B cell (primary cell): ENCODE measurements around the gene ZNF382. TPM values are rescaled to one million over a fixed set of nuclear protein-coding genes. Genes with fewer than 3 reads are reported as not detected.
A peak's percentile ranks its signal among the peaks of the same experiment; 100 is the strongest.

Experiments
- ATAC-seq: fragments of 200-7000 bp; cut with Tn5 transposase; one replicate; pipeline ENCODE4 v1.10.0; 2021; ENCODE audit warnings: low read depth, mild to moderate bottlenecking, moderate number of reproducible peaks, moderate library complexity
- CTCF ChIA-PET: fragments of 350-600 bp; sonication (Branson Sonifier 250); formaldehyde crosslinking; loops from one replicate; lab custom pipeline; 2021; ENCODE audit warnings: antibody characterized with exemption, inconsistent platforms; lab: Charles Lee
- POLR2A ChIA-PET: fragments of 350-600 bp; sonication (Branson Sonifier 250); formaldehyde crosslinking; loops from one replicate; lab custom pipeline; 2021; ENCODE audit warnings: antibody characterized with exemption; lab: Charles Lee
- DNase-seq: peaks from one replicate; pipeline ENCODE4 v3.0.0; 2013
- H2AFZ ChIP-seq: 2 replicates; pipeline ENCODE4 v1.6.1; 2012; ENCODE audit warnings: mild to moderate bottlenecking, low read depth, low read length; ENCODE audit not compliant: insufficient read depth, poor library complexity, severe bottlenecking
- H3K27ac ChIP-seq, 2 donors: 1 replicate in 1 of 2; 2 replicates in 1 of 2; pipeline ENCODE4 v1.5.1; 2012 to 2013; ENCODE audit warnings: low read length in 2 of 2, mild to moderate bottlenecking in 2 of 2, moderate library complexity in 1 of 2
- H3K27me3 ChIP-seq, 4 experiments: fragments of 200-600 bp in 1 of 4; sonication (generic) in 1 of 4; replicated peaks in 1 of 4; 1 replicate in 2 of 4; 2 replicates in 2 of 4; pipeline versions ENCODE4 v1.6.1 to v1.7.0; 2013 to 2016; ENCODE audit warnings: low read length in 3 of 4, mild to moderate bottlenecking in 2 of 4, mixed read lengths in 1 of 4, moderate library complexity in 1 of 4; ENCODE audit not compliant: insufficient read depth in 4 of 4, control insufficient read depth in 3 of 4; ENCODE audit errors: control extremely low read depth in 1 of 4
- H3K36me3 ChIP-seq, 2 experiments: replicated peaks in 1 of 2; 1 replicate in 1 of 2; 2 replicates in 1 of 2; pipeline versions ENCODE4 v1.6.1 to v1.7.1; 2013; ENCODE audit warnings: low read length in 1 of 2; ENCODE audit not compliant: insufficient read depth in 2 of 2, control insufficient read depth in 1 of 2; ENCODE audit errors: control extremely low read depth in 1 of 2, extremely low read depth in 1 of 2
- H3K4me1 ChIP-seq, 2 donors: fragments of 200-600 bp in 1 of 2; sonication (generic) in 1 of 2; 1 replicate in 1 of 2; 2 replicates in 1 of 2; pipeline versions ENCODE4 v1.5.1 to v1.6.1; 2013 to 2017; ENCODE audit warnings: low read length in 2 of 2; ENCODE audit not compliant: control insufficient read depth in 2 of 2, insufficient read depth in 2 of 2
- H3K4me2 ChIP-seq: replicated peaks from 2 replicates; pipeline ENCODE3; 2012; ENCODE audit warnings: mild to moderate bottlenecking, low read depth, low read length; ENCODE audit not compliant: poor library complexity, severe bottlenecking
- H3K4me3 ChIP-seq, 5 experiments: fragments of 200-600 bp in 1 of 5; sonication (generic) in 1 of 5; 1 replicate in 3 of 5; 2 replicates in 2 of 5; pipeline versions ENCODE4 v1.5.1 to v1.7.0; 2011 to 2016; ENCODE audit warnings: low read length in 4 of 5, mild to moderate bottlenecking in 4 of 5, low read depth in 2 of 5, control low read depth in 1 of 5, moderate library complexity in 1 of 5; ENCODE audit not compliant: insufficient read depth in 1 of 5; ENCODE audit errors: control extremely low read depth in 1 of 5, extremely low read depth in 1 of 5
- H3K79me2 ChIP-seq: fragments of 200-600 bp; sonication (generic); one replicate; pipeline ENCODE4 v1.6.0; 2016; ENCODE audit warnings: low read length; ENCODE audit not compliant: control insufficient read depth, insufficient read depth
- H3K9ac ChIP-seq: fragments of 200-600 bp; sonication (generic); 2 replicates; pipeline ENCODE4 v1.6.1; 2017; ENCODE audit warnings: mild to moderate bottlenecking, low read length, moderate library complexity
- H3K9me3 ChIP-seq, 3 donors: one replicate each; pipeline versions ENCODE4 v1.6.1 to v1.7.1; 2013; ENCODE audit warnings: low read length in 2 of 3; ENCODE audit not compliant: control insufficient read depth in 2 of 3, insufficient read depth in 1 of 3; ENCODE audit errors: control extremely low read depth in 1 of 3
- H4K20me1 ChIP-seq: 2 replicates; pipeline ENCODE4 v1.6.0; 2012; ENCODE audit warnings: mild to moderate bottlenecking, low read length; ENCODE audit not compliant: insufficient read depth, control insufficient read depth, poor library complexity, severe bottlenecking
- H3K27ac Mint-ChIP-seq: one replicate; pipeline ENCODE4 v1.8.0; 2021; ENCODE audit warnings: mixed read lengths
- H3K27me3 Mint-ChIP-seq: one replicate; pipeline ENCODE4 v1.8.0; 2021; ENCODE audit warnings: mixed read lengths
- H3K4me1 Mint-ChIP-seq: one replicate; pipeline ENCODE4 v1.8.0; 2021; ENCODE audit warnings: mixed read lengths
- H3K4me3 Mint-ChIP-seq: one replicate; pipeline ENCODE4 v1.8.0; 2021; ENCODE audit warnings: mixed read lengths
- H3K9me3 Mint-ChIP-seq: one replicate; pipeline ENCODE4 v1.8.0; 2022; ENCODE audit warnings: mixed read lengths; ENCODE audit not compliant: insufficient read depth
- CTCF ChIP-seq: fragments of 200-600 bp; IDR thresholded peaks from one replicate; pipeline ENCODE4 v1.8.0; 2022; ENCODE audit warnings: antibody characterized with exemption, mild to moderate bottlenecking
- EZH2 ChIP-seq: IDR thresholded peaks from 2 replicates; pipeline ENCODE4 v1.6.1; 2012; ENCODE audit warnings: borderline replicate concordance, low read depth, mild to moderate bottlenecking, moderate library complexity, low read length; ENCODE audit not compliant: insufficient read depth, poor library complexity, severe bottlenecking
- WGBS: methylation state at CpG from one replicate; pipeline ENCODE4 v1.1.5; 2013; ENCODE audit warnings: missing lambda C conversion rate; ENCODE audit not compliant: insufficient coverage; 5-methylcytosine and 5-hydroxymethylcytosine counted together
- intact Hi-C: fragments of 100-400 bp; cut with micrococcal nuclease; formaldehyde crosslinking; loops from one replicate; pipeline ENCODE4 v1.10.0; 2022
- polyA plus RNA-seq: library from polyadenylated mRNA; depleted of rRNA; stranded (reverse); fragments of >200 nt; gene quantifications from 2 replicates; pipeline ENCODE4 v1.2.3, GENCODE V29; 2012
- total RNA-seq, 2 donors: library from RNA; stranded (reverse); fragments of 120-200 nt in 1 of 2; gene quantifications; 1 replicate in 1 of 2; 2 replicates in 1 of 2; pipeline versions ENCODE4 v1.2.3 to v1.2.4, GENCODE V29; 2013 to 2022

Gene ZNF382
- total and polyA plus RNA-seq, 2 donors (not counting 1 experiment from before 2014, with no cell fraction given), result 6.2 to 24.7 TPM

- 18% methylated on average over 1 of the region's 1 CpG for WGBS
- POLR2A ChIA-PET, result interaction anchor here (0.6 to 1.8 kb wide), 7 partner anchors 32 to 1175 kb away, joined by 3 to 10 read pairs (median 4); partner anchors contain the start of genes ZFP14, ZNF260, ZNF345 and ZNF529
- Histone ChIP-seq H3K79me2 (peaks cover 23% of the 10 kb centered on the region), H3K36me3 (peaks cover 0 to 7% of the 10 kb centered on the region in 2 experiments), H3K9ac (peak overlapping the region; percentile 82), H3K4me3 (peak overlapping the region; percentile 24 to 96 (median 91)), H2AFZ (peak overlapping the region; percentile 85), H3K27me3 (no peaks in the 10 kb centered on the region), H3K9me3 (no peaks in the 10 kb centered on the region), H3K27ac (peak overlapping the region; percentile 94 to 98), H4K20me1 (no peaks in the 10 kb centered on the region), H3K4me1 (peaks cover 12 to 16% of the 10 kb centered on the region in 2 donors), H3K4me2 (peak overlapping the region; percentile 78)
- H3K27ac Mint-ChIP-seq, result peak overlapping the region; percentile 96
- no peaks in the 10 kb centered on the region for H3K27me3 Mint-ChIP-seq
- peaks cover 24% of the 10 kb centered on the region for H3K4me1 Mint-ChIP-seq
- peak overlapping the region; percentile 97 for H3K4me3 Mint-ChIP-seq
- no peaks in the 10 kb centered on the region for H3K9me3 Mint-ChIP-seq
- TF ChIP-seq EZH2 (no peak), CTCF (no peak)
- DNase-seq (no peak), ATAC-seq (no peak)
- intact Hi-C loops, result loop anchor here (2.0 kb wide), 1 partner anchor 61 kb away; the partner anchor contains the start of gene ZNF461
- CTCF ChIA-PET, result interaction anchor here (0.8 kb wide), 1 partner anchor 33 kb away, joined by 4 read pairs; the partner anchor contains the start of gene ZNF529
Measured at GRCh38 chr19:36605877-36606478, 865 bp downstream of the ZNF382 start.

GRCh38 chr19:36627057-36627456 is 21.9 kb downstream of the ZNF382 start:
- ATAC-seq (no peak), DNase-seq (no peak)
- Histone ChIP-seq H3K79me2 (no peaks in the 10 kb centered on the region), H3K27me3 (no peaks in the 10 kb centered on the region), H3K4me1 (no peaks in the 10 kb centered on the region), H3K9me3 (peaks cover 14 to 86% (median 62%) of the 10 kb centered on the region in 3 donors), H2AFZ (no peak overlapping the region), H3K27ac (no peak overlapping the region), H4K20me1 (no peaks in the 10 kb centered on the region), H3K9ac (no peak overlapping the region), H3K4me3 (no peak overlapping the region), H3K4me2 (no peak overlapping the region), H3K36me3 (peaks cover 0 to 3% of the 10 kb centered on the region in 2 experiments)
- no peaks in the 10 kb centered on the region for H3K27me3 Mint-ChIP-seq
- intact Hi-C loops, result no loop called here
- H3K4me3 Mint-ChIP-seq, result no peak overlapping the region
- POLR2A ChIA-PET, result no interaction called here
- CTCF ChIA-PET, result no interaction called here
- no peaks in the 10 kb centered on the region for H3K4me1 Mint-ChIP-seq
- no CpG with 5 or more reads among the region's 5 CpGs for WGBS
- no peak overlapping the region for H3K27ac Mint-ChIP-seq
- no peak for TF ChIP-seq CTCF
- TF ChIP-seq EZH2, result no peak
- H3K9me3 Mint-ChIP-seq, result peaks cover 21% of the 10 kb centered on the region
